ENCODE data around the gene MREG. TPM values are rescaled to one million over a fixed set of nuclear protein-coding genes. Genes with fewer than 3 reads are reported as not detected.
"Not testable (repeated sequence)": the region's sequence is repeated elsewhere in the genome, so short reads cannot be mapped to it uniquely, and the experiment has no call there.

The MREG gene
- total RNA-seq, 1 donor from 2014 or later: 7.7 TPM

GRCh38 chr2:215997219-215997618 lies 16.1 kb downstream of the MREG start:
- DNase-seq (ENCODE audit: extremely low read depth, low read depth, low spot score): no peak

GRCh38 chr2:215994911-215995310 lies 18.4 kb downstream of the MREG start:
- no peak for DNase-seq (ENCODE audit: extremely low read depth, low read depth, low spot score)

GRCh38 chr2:215988556-215989207 lies 24.7 kb downstream of the MREG start:
- not testable (repeated sequence) for DNase-seq (ENCODE audit: extremely low read depth, low read depth, low spot score)

GRCh38 chr2:215985257-215985656 lies 28.1 kb downstream of the MREG start:
- no peak for DNase-seq (ENCODE audit: extremely low read depth, low read depth, low spot score)

- no peak for DNase-seq (ENCODE audit: extremely low read depth, low read depth, low spot score)
These were observed 28.7 kb downstream of the MREG start for GRCh38 chr2:215984661-215985060.

GRCh38 chr2:215983581-215984351 lies 29.6 kb downstream of the MREG start:
- no peak for DNase-seq (ENCODE audit: extremely low read depth, low read depth, low spot score)

- no peak for DNase-seq (ENCODE audit: extremely low read depth, low read depth, low spot score)
These were observed 30.9 kb downstream of the MREG start for GRCh38 chr2:215982465-215982875.

GRCh38 chr2:215981115-215981514 lies 32.2 kb downstream of the MREG start:
- DNase-seq (ENCODE audit: extremely low read depth, low read depth, low spot score): no peak

- no peak for DNase-seq (ENCODE audit: extremely low read depth, low read depth, low spot score)
These were observed 33.7 kb downstream of the MREG start for GRCh38 chr2:215979620-215980019.

- no peak for DNase-seq (ENCODE audit: extremely low read depth, low read depth, low spot score)
These were observed 38.5 kb downstream of the MREG start for GRCh38 chr2:215974700-215975429.

GRCh38 chr2:215973954-215974699 lies 39.2 kb downstream of the MREG start:
- DNase-seq (ENCODE audit: extremely low read depth, low read depth, low spot score): no peak

- no peak for DNase-seq (ENCODE audit: extremely low read depth, low read depth, low spot score)
These were observed 40.1 kb downstream of the MREG start for GRCh38 chr2:215973145-215973792.

- no peak for DNase-seq (ENCODE audit: extremely low read depth, low read depth, low spot score)
These were observed 41.7 kb downstream of the MREG start for GRCh38 chr2:215971671-215972070.

- DNase-seq (ENCODE audit: extremely low read depth, low read depth, low spot score): not testable (repeated sequence)
These were observed 42.5 kb downstream of the MREG start for GRCh38 chr2:215970894-215971293.

- no peak for DNase-seq (ENCODE audit: extremely low read depth, low read depth, low spot score)
These were observed 42.9 kb downstream of the MREG start for GRCh38 chr2:215970425-215970824.

- DNase-seq (ENCODE audit: extremely low read depth, low read depth, low spot score): no peak
These were observed 44.1 kb downstream of the MREG start for GRCh38 chr2:215969131-215969841.

GRCh38 chr2:215968499-215968898 lies 44.9 kb downstream of the MREG start:
- no peak for DNase-seq (ENCODE audit: extremely low read depth, low read depth, low spot score)

GRCh38 chr2:215967590-215968378 lies 45.6 kb downstream of the MREG start:
- DNase-seq (ENCODE audit: extremely low read depth, low read depth, low spot score): no peak

GRCh38 chr2:215966951-215967350 lies 46.4 kb downstream of the MREG start:
- no peak for DNase-seq (ENCODE audit: extremely low read depth, low read depth, low spot score)

Measured in glomerular endothelial cell (primary cell).